AG04449 (cell line): ENCODE results near the gene JAKMIP1.

ENCODE experiments used
- CTCF ChIA-PET: fragments of 350-600 bp; formaldehyde crosslinking; extraction: SDS; loops from one replicate; lab custom pipeline; 2021; ENCODE audit warnings: antibody characterized with exemption; lab: Yijun Ruan, JAX
- POLR2A ChIA-PET: fragments of 400-600, 350-600 bp; formaldehyde crosslinking; extraction: SDS; loops from one replicate; lab custom pipeline; 2020; ENCODE audit warnings: antibody characterized with exemption, inconsistent platforms; lab: Yijun Ruan, JAX
- DNase-seq: peaks from one replicate; pipeline ENCODE4 v3.0.0-alpha.2; 2010; ENCODE audit warnings: low read depth, low spot score
- H3K4me3 ChIP-seq: 2 replicates; pipeline ENCODE4 v1.5.1; 2011; ENCODE audit warnings: low read depth, mild to moderate bottlenecking, control low read depth, low read length
- CTCF ChIP-seq: IDR thresholded peaks from one replicate; pipeline ENCODE4 v1.5.1; 2011; ENCODE audit warnings: mild to moderate bottlenecking, moderate library complexity, low read length, control low read depth, inconsistent platforms; ENCODE audit not compliant: insufficient read depth; ENCODE audit errors: missing control alignments

JAKMIP1 gene

GRCh38 chr4:6233929-6234328, 33.6 kb upstream of the JAKMIP1 start:
- H3K4me3 ChIP-seq, result no peak overlapping the region
- CTCF ChIA-PET, result no interaction called here
- no peak for TF ChIP-seq CTCF
- no peak for DNase-seq
- POLR2A ChIA-PET, result no interaction called here

GRCh38 chr4:6232836-6233785, 32.8 kb upstream of the JAKMIP1 start:
- TF ChIP-seq CTCF, result no peak
- DNase-seq, result no peak
- no peak overlapping the region for H3K4me3 ChIP-seq
- POLR2A ChIA-PET, result no interaction called here
- CTCF ChIA-PET, result no interaction called here

GRCh38 chr4:6231663-6232165, 31.4 kb upstream of the JAKMIP1 start:
- TF ChIP-seq CTCF, result no peak
- no peak for DNase-seq
- ChIA-PET CTCF (interaction anchor here (1.2 kb wide), 1 partner anchor 19 kb away, joined by 4 read pairs; no protein-coding TSS in a partner anchor), POLR2A (no interaction called here)
- H3K4me3 ChIP-seq, result no peak overlapping the region

- ChIA-PET POLR2A (no interaction called here), CTCF (interaction anchor here (1.2 kb wide), 1 partner anchor 20 kb away, joined by 4 read pairs; no protein-coding TSS in a partner anchor)
- no peak overlapping the region for H3K4me3 ChIP-seq
- no peak for TF ChIP-seq CTCF
- DNase-seq, result no peak
Observed at GRCh38 chr4:6230827-6231662, 30.7 kb upstream of the JAKMIP1 start.

- no peak overlapping the region for H3K4me3 ChIP-seq
- DNase-seq, result no peak
- ChIA-PET CTCF (no interaction called here), POLR2A (no interaction called here)
- TF ChIP-seq CTCF, result no peak
Observed at GRCh38 chr4:6230502-6230785, 30.1 kb upstream of the JAKMIP1 start.
